ENCODE data around the gene GOLT1A. TPM values are rescaled to one million over a fixed set of nuclear protein-coding genes. Genes with fewer than 3 reads are reported as not detected.

Gene GOLT1A
- 1 to 10 TPM in 2 of 4 donors, not detected in 2; 1.1 to 1.3 TPM for total RNA-seq

DNA sequence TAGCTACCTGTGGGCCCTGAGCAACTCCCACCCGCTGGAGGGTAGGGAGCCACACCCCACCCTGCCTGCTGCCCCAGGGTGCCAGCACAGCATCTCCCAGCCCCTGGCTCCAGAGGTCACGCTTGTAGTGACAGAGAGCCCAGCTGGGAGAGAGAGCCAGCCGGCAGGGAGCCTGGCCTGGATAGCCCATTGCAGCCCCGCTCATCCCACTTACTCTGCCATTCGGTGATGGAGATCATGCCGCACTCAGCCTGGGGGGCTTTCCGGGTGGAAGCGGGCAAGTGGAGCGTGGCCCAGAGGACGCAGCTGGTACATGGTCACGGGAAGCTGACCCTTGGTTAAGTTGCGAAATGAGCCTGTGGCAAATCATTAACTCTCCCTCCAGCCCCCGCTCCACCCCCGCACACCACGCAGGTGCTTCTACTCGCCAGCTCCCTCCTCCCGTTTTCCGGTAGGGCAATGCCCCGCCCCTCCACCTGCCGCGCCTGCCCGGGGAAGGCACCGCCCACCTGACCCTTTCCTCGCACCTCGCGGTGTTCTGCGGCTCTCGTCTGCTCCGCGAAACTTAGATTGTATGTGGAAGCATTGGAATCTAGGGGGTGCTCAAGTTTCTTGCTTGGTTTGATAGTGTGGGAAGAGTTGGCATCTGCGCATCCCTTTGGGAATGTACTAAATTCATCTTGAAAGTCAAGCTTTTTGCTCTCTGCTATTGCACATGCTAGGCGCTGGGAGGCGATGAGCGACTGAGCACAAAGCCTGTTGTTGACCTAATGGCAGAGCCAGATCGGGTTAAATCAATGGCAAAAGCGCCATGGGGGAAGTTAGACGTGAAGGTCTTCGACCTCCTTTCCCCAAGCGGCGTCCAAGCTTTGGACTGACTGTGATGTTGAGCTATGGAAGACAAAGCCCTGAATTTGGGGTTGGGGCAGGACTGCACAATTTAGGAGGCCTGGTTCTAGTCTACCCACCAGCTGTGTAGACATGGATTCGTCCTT, at the start of gene GOLT1A:
GOLT1A (minus strand) TSS at position 321 of the 995 bp plus-strand sequence; CDS start at position 239, 82 bp downstream.
- H3K4me3 ChIP-seq = peak within 1 kb of the TSS in 3 of 4 donors; percentile 15 to 47 (median 40)
- H3K4me1 ChIP-seq = peaks cover 0 to 6% of the 10 kb centered on the region in 2 donors
- H3K27ac ChIP-seq = no peak within 1 kb of the TSS
- intact Hi-C loops (cut with DNase I; ENCODE audit: low total_unique reads) = loop anchor here (1.0 to 5.0 kb wide), 2 partner anchors 93 to 149 kb away; no protein-coding TSS in a partner anchor
- peaks cover 5 to 13% (median 8%) of the 10 kb centered on the region in 3 donors for H3K27me3 ChIP-seq
- in situ Hi-C loops (cut with MboI; ENCODE audit: low sequenced_read_pairs in 4 of 4) = loop anchor here in 3 of 4 donors (5.0 to 25.0 kb wide), 2 partner anchors 148 kb away; partner anchors contain the start of gene PLEKHA6 (in 1 of the 3)
- DNase-seq (peak; percentile 28 to 34), ATAC-seq (peak; percentile 56 to 62)
- TF ChIP-seq POLR2A (IDR thresholded peaks at IDR 0.05) = no peak
- TF ChIP-seq, protein P1, sequence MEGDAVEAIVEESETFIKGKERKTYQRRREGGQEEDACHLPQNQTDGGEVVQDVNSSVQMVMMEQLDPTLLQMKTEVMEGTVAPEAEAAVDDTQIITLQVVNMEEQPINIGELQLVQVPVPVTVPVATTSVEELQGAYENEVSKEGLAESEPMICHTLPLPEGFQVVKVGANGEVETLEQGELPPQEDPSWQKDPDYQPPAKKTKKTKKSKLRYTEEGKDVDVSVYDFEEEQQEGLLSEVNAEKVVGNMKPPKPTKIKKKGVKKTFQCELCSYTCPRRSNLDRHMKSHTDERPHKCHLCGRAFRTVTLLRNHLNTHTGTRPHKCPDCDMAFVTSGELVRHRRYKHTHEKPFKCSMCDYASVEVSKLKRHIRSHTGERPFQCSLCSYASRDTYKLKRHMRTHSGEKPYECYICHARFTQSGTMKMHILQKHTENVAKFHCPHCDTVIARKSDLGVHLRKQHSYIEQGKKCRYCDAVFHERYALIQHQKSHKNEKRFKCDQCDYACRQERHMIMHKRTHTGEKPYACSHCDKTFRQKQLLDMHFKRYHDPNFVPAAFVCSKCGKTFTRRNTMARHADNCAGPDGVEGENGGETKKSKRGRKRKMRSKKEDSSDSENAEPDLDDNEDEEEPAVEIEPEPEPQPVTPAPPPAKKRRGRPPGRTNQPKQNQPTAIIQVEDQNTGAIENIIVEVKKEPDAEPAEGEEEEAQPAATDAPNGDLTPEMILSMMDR (IDR thresholded peaks at IDR 0.05 in 4 of 5, conservative IDR thresholded peaks at IDR 0.05 in 1 of 5) = peak; percentile 14 to 59 (median 53)
- H3K36me3 ChIP-seq = no peaks in the 10 kb centered on the region
- no peaks in the 10 kb centered on the region for H3K9me3 ChIP-seq

DNA sequence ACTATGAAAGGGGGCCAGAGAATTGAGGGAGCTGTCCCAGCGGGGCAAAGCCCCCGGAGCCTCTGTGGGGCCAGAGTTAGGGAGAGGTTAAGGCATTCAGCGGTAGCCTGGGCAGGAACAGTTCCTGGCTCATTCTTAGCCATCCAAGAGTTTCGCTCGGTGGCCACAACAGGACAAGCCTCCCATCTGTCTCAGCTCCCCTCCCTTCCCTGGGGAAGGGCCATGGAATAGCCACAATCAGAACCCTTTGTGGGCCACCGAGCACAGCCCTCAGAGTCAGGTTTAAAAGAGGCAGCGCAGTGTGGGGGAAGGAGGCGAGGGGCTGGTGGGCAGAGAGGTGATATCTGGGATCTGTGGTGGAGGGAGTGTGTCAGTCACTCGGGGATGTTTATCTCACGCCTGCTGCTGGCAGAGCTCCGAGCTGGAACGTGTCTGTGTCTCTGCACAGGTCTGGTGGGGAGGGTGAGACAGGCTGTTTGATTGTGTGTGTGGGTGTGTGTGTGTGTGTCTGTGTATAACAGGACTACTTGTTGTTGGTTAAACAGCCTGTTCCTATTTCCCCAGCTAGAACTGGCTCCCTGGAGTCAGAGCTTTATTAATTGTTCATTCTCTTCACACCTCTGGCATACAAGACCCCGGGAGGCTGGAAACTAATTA, 49.6 kb upstream of the GOLT1A start:
- in situ Hi-C loops (cut with MboI; ENCODE audit: low sequenced_read_pairs in 4 of 4) = no loop called here
- Histone ChIP-seq H3K4me3 (no peak overlapping the region), H3K9me3 (no peaks in the 10 kb centered on the region), H3K36me3 (no peaks in the 10 kb centered on the region), H3K27ac (no peak overlapping the region), H3K4me1 (peaks cover 0 to 9% of the 10 kb centered on the region in 2 donors), H3K27me3 (no peaks in the 10 kb centered on the region)
- ATAC-seq (peak in 1 of 2 donors; percentile 20), DNase-seq (no peak)
- intact Hi-C loops (cut with DNase I; ENCODE audit: low total_unique reads) = no loop called here
- TF ChIP-seq, protein P1 (IDR thresholded peaks at IDR 0.05 in 4 of 5, conservative IDR thresholded peaks at IDR 0.05 in 1 of 5) = no peak
- no peak for TF ChIP-seq POLR2A (IDR thresholded peaks at IDR 0.05)

- H3K9me3 ChIP-seq = no peaks in the 10 kb centered on the region
- no peak for TF ChIP-seq POLR2A (IDR thresholded peaks at IDR 0.05)
- TF ChIP-seq, protein P1 (IDR thresholded peaks at IDR 0.05 in 4 of 5, conservative IDR thresholded peaks at IDR 0.05 in 1 of 5) = no peak
- peaks cover 0 to 9% of the 10 kb centered on the region in 2 donors for H3K4me1 ChIP-seq
- intact Hi-C loops (cut with DNase I; ENCODE audit: low total_unique reads) = no loop called here
- no peak overlapping the region for H3K4me3 ChIP-seq
- ATAC-seq (no peak), DNase-seq (no peak)
- H3K27me3 ChIP-seq = no peaks in the 10 kb centered on the region
- no peaks in the 10 kb centered on the region for H3K36me3 ChIP-seq
- in situ Hi-C loops (cut with MboI; ENCODE audit: low sequenced_read_pairs in 4 of 4) = no loop called here
- no peak overlapping the region for H3K27ac ChIP-seq
These were observed 48.9 kb upstream of the GOLT1A start for GRCh38 chr1:204262506-204263253.

GRCh38 chr1:204261746-204262505, 48.1 kb upstream of the GOLT1A start:
- no peak overlapping the region for H3K4me3 ChIP-seq
- ATAC-seq (no peak), DNase-seq (no peak)
- in situ Hi-C loops (cut with MboI; ENCODE audit: low sequenced_read_pairs in 4 of 4) = no loop called here
- no peaks in the 10 kb centered on the region for H3K27me3 ChIP-seq
- TF ChIP-seq, protein P1 (IDR thresholded peaks at IDR 0.05 in 4 of 5, conservative IDR thresholded peaks at IDR 0.05 in 1 of 5) = no peak
- TF ChIP-seq POLR2A (IDR thresholded peaks at IDR 0.05) = no peak
- intact Hi-C loops (cut with DNase I; ENCODE audit: low total_unique reads) = no loop called here
- no peak overlapping the region for H3K27ac ChIP-seq
- no peaks in the 10 kb centered on the region for H3K9me3 ChIP-seq
- H3K36me3 ChIP-seq = no peaks in the 10 kb centered on the region
- peaks cover 0 to 9% of the 10 kb centered on the region in 2 donors for H3K4me1 ChIP-seq
